ENCODE results near the gene CLEC4D. TPM values are rescaled to one million over a fixed set of nuclear protein-coding genes. Genes with fewer than 3 reads are reported as not detected.

CLEC4D gene
- total RNA-seq, 2 donors from 2014 or later, result 0.63 TPM; not detected in 1

GRCh38 chr12:8499616-8500015 lies 13.7 kb upstream of the CLEC4D start:
- no peak overlapping the region for H3K27ac ChIP-seq
- H3K4me3 ChIP-seq, result no peak overlapping the region
- DNase-seq (ENCODE audit: low spot score) (no peak), ATAC-seq (ENCODE audit: insufficient number of reproducible peaks, low FRiP score, low read depth) (no peak)
- TF ChIP-seq CTCF (IDR thresholded peaks at IDR 0.05), result no peak
- H3K4me1 ChIP-seq (ENCODE audit: control insufficient read depth in 1 of 2, low read depth in 2 of 2), result no peaks in the 10 kb centered on the region
- no peaks in the 10 kb centered on the region for H3K36me3 ChIP-seq
- H3K27me3 ChIP-seq (replicated peaks; ENCODE audit: insufficient read depth), result no peaks in the 10 kb centered on the region
- no peaks in the 10 kb centered on the region for H3K9me3 ChIP-seq

- no peaks in the 10 kb centered on the region for H3K9me3 ChIP-seq
- no peak for TF ChIP-seq CTCF (IDR thresholded peaks at IDR 0.05)
- H3K4me3 ChIP-seq, result no peak overlapping the region
- no peaks in the 10 kb centered on the region for H3K4me1 ChIP-seq (ENCODE audit: control insufficient read depth in 1 of 2, low read depth in 2 of 2)
- DNase-seq (ENCODE audit: low spot score) (no peak), ATAC-seq (ENCODE audit: insufficient number of reproducible peaks, low FRiP score, low read depth) (no peak)
- H3K27ac ChIP-seq, result no peak overlapping the region
- H3K27me3 ChIP-seq (replicated peaks; ENCODE audit: insufficient read depth), result no peaks in the 10 kb centered on the region
- H3K36me3 ChIP-seq, result no peaks in the 10 kb centered on the region
Observed at GRCh38 chr12:8501720-8502119, 11.6 kb upstream of the CLEC4D start.

- no peak overlapping the region for H3K27ac ChIP-seq
- no peaks in the 10 kb centered on the region for H3K27me3 ChIP-seq (replicated peaks; ENCODE audit: insufficient read depth)
- no peaks in the 10 kb centered on the region for H3K9me3 ChIP-seq
- H3K4me1 ChIP-seq (ENCODE audit: control insufficient read depth in 1 of 2, low read depth in 2 of 2), result no peaks in the 10 kb centered on the region
- TF ChIP-seq CTCF (IDR thresholded peaks at IDR 0.05), result no peak
- ATAC-seq (ENCODE audit: insufficient number of reproducible peaks, low FRiP score, low read depth), result no peak
- no peak for DNase-seq (ENCODE audit: low spot score)
- no peaks in the 10 kb centered on the region for H3K36me3 ChIP-seq
- no peak overlapping the region for H3K4me3 ChIP-seq
Observed at GRCh38 chr12:8504351-8504750, 9.0 kb upstream of the CLEC4D start.

GRCh38 chr12:8507596-8507995 lies 5.7 kb upstream of the CLEC4D start:
- TF ChIP-seq CTCF (IDR thresholded peaks at IDR 0.05), result no peak
- no peak overlapping the region for H3K27ac ChIP-seq

GRCh38 chr12:8508223-8508622 lies 5.1 kb upstream of the CLEC4D start:
- no peak for DNase-seq (ENCODE audit: low spot score)
- no peak overlapping the region for H3K27ac ChIP-seq
- no peak for ATAC-seq (ENCODE audit: insufficient number of reproducible peaks, low FRiP score, low read depth)
- no peak for TF ChIP-seq CTCF (IDR thresholded peaks at IDR 0.05)
- H3K36me3 ChIP-seq, result no peaks in the 10 kb centered on the region
- no peaks in the 10 kb centered on the region for H3K27me3 ChIP-seq (replicated peaks; ENCODE audit: insufficient read depth)
- H3K9me3 ChIP-seq, result no peaks in the 10 kb centered on the region
- H3K4me3 ChIP-seq, result no peak overlapping the region
- H3K4me1 ChIP-seq (ENCODE audit: control insufficient read depth in 1 of 2, low read depth in 2 of 2), result no peaks in the 10 kb centered on the region

More at GRCh38 chr12:8507596-8507995, 5.7 kb upstream of the CLEC4D start:
- Histone ChIP-seq H3K27me3 (replicated peaks; ENCODE audit: insufficient read depth) (no peaks in the 10 kb centered on the region), H3K36me3 (no peaks in the 10 kb centered on the region), H3K4me1 (ENCODE audit: control insufficient read depth in 1 of 2, low read depth in 2 of 2) (no peaks in the 10 kb centered on the region), H3K9me3 (no peaks in the 10 kb centered on the region), H3K4me3 (no peak overlapping the region)
- ATAC-seq (ENCODE audit: insufficient number of reproducible peaks, low FRiP score, low read depth) (no peak), DNase-seq (ENCODE audit: low spot score) (no peak)
